ENCODE measurements around the gene CYLD. TPM values are rescaled to one million over a fixed set of nuclear protein-coding genes. Genes with fewer than 3 reads are reported as not detected.

CYLD gene
- total RNA-seq, 4 donors from 2014 or later, result 31.1 to 77.6 (median 50.2) TPM

GRCh38 chr16:50838885-50839284, 97.0 kb downstream of the CYLD start:
- Histone ChIP-seq H3K4me3 (no peak overlapping the region), H3K9me3 (no peaks in the 10 kb centered on the region), H3K36me3 (no peaks in the 10 kb centered on the region), H3K4me1 (peaks cover 8% of the 10 kb centered on the region), H3K27me3 (peaks cover 25% of the 10 kb centered on the region), H3K27ac (no peak overlapping the region)
- TF ChIP-seq POLR2A (IDR thresholded peaks at IDR 0.05) (no peak), CTCF (IDR thresholded peaks at IDR 0.05) (no peak), POLR2AphosphoS5 (IDR thresholded peaks at IDR 0.05) (no peak), EP300 (IDR thresholded peaks at IDR 0.05) (no peak)
- DNase-seq (ENCODE audit: low spot score in 2 of 2), result no peak
- WGBS, result 85% methylated on average over 2 of the region's 2 CpGs

GRCh38 chr16:50839356-50839755, 97.5 kb downstream of the CYLD start:
- H3K27ac ChIP-seq, result no peak overlapping the region
- H3K27me3 ChIP-seq, result peaks cover 25% of the 10 kb centered on the region
- H3K4me1 ChIP-seq, result peaks cover 8% of the 10 kb centered on the region
- TF ChIP-seq EP300 (IDR thresholded peaks at IDR 0.05) (no peak), POLR2A (IDR thresholded peaks at IDR 0.05) (no peak), CTCF (IDR thresholded peaks at IDR 0.05) (no peak), POLR2AphosphoS5 (IDR thresholded peaks at IDR 0.05) (no peak)
- no peak overlapping the region for H3K4me3 ChIP-seq
- no peaks in the 10 kb centered on the region for H3K9me3 ChIP-seq
- no peak for DNase-seq (ENCODE audit: low spot score in 2 of 2)
- no peaks in the 10 kb centered on the region for H3K36me3 ChIP-seq
- 90% methylated on average over 5 of the region's 5 CpGs for WGBS

- no peaks in the 10 kb centered on the region for H3K9me3 ChIP-seq
- WGBS, result 95% methylated on average over 11 of the region's 16 CpGs
- H3K27me3 ChIP-seq, result peaks cover 25% of the 10 kb centered on the region
- no peak overlapping the region for H3K27ac ChIP-seq
- peaks cover 8% of the 10 kb centered on the region for H3K4me1 ChIP-seq
- H3K36me3 ChIP-seq, result no peaks in the 10 kb centered on the region
- no peak overlapping the region for H3K4me3 ChIP-seq
- no peak for TF ChIP-seq POLR2AphosphoS5 (IDR thresholded peaks at IDR 0.05)
- no peak for TF ChIP-seq EP300 (IDR thresholded peaks at IDR 0.05)
- TF ChIP-seq CTCF (IDR thresholded peaks at IDR 0.05), result no peak
- TF ChIP-seq POLR2A (IDR thresholded peaks at IDR 0.05), result no peak
- peak in 1 of 2 donors; percentile 52 for DNase-seq (ENCODE audit: low spot score in 2 of 2)
Observed at GRCh38 chr16:50839920-50840729, 98.2 kb downstream of the CYLD start.

- DNase-seq (ENCODE audit: low spot score in 2 of 2), result peak in 1 of 2 donors; percentile 68
- Histone ChIP-seq H3K4me1 (peaks cover 8% of the 10 kb centered on the region), H3K36me3 (no peaks in the 10 kb centered on the region), H3K4me3 (peak overlapping the region; percentile 31), H3K27me3 (peaks cover 25% of the 10 kb centered on the region), H3K9me3 (no peaks in the 10 kb centered on the region), H3K27ac (no peak overlapping the region)
- WGBS, result 23% methylated on average over 40 of the region's 44 CpGs
- TF ChIP-seq POLR2AphosphoS5 (IDR thresholded peaks at IDR 0.05), result no peak
- TF ChIP-seq POLR2A (IDR thresholded peaks at IDR 0.05), result no peak
- no peak for TF ChIP-seq CTCF (IDR thresholded peaks at IDR 0.05)
- TF ChIP-seq EP300 (IDR thresholded peaks at IDR 0.05), result no peak
Observed at GRCh38 chr16:50841081-50841886, 99.4 kb downstream of the CYLD start.

GRCh38 chr16:50842013-50842505, 100.2 kb downstream of the CYLD start:
- H3K27me3 ChIP-seq, result peaks cover 25% of the 10 kb centered on the region

More at GRCh38 chr16:50842013-50842505, 100.2 kb downstream of the CYLD start:
- H3K9me3 ChIP-seq, result no peaks in the 10 kb centered on the region
- WGBS, result 93% methylated on average over 17 of the region's 17 CpGs
- H3K4me3 ChIP-seq, result no peak overlapping the region
- no peak for TF ChIP-seq POLR2AphosphoS5 (IDR thresholded peaks at IDR 0.05)
- H3K4me1 ChIP-seq, result peaks cover 8% of the 10 kb centered on the region
- DNase-seq (ENCODE audit: low spot score in 2 of 2), result no peak
- no peak overlapping the region for H3K27ac ChIP-seq
- H3K36me3 ChIP-seq, result no peaks in the 10 kb centered on the region

All from suprapubic skin (tissue), 4 donors.